CD14-positive monocyte (primary cell): ENCODE data around the gene CHST11. TPM values are rescaled to one million over a fixed set of nuclear protein-coding genes. Genes with fewer than 3 reads are reported as not detected.

Experiments used
- DNase-seq, 3 donors: peaks; one replicate each; pipeline ENCODE4 v3.0.0-alpha.2; 2011 to 2022
- H2AFZ ChIP-seq: 2 replicates; pipeline ENCODE4 v1.6.0; 2012; ENCODE audit warnings: mild to moderate bottlenecking, low read depth, low read length, inconsistent platforms; ENCODE audit not compliant: insufficient read depth, poor library complexity, severe bottlenecking
- H3K27ac ChIP-seq, 2 donors: 1 replicate in 1 of 2; 2 replicates in 1 of 2; pipeline ENCODE4 v1.5.1; 2012 to 2013; ENCODE audit warnings: low read length in 2 of 2, control low read depth in 1 of 2, inconsistent platforms in 1 of 2, low read depth in 1 of 2, mild to moderate bottlenecking in 1 of 2
- H3K27me3 ChIP-seq, 2 donors: one replicate each; pipeline versions ENCODE4 v1.6.0 to v1.6.1; 2011 to 2013; ENCODE audit warnings: low read length in 2 of 2; ENCODE audit not compliant: control insufficient read depth in 2 of 2, insufficient read depth in 2 of 2
- H3K36me3 ChIP-seq, 2 donors: replicated peaks in 1 of 2; 1 replicate in 1 of 2; 2 replicates in 1 of 2; pipeline versions ENCODE4 v1.5.1 to v1.6.1; 2012 to 2013; ENCODE audit warnings: low read length in 2 of 2, control low read depth in 1 of 2, inconsistent platforms in 1 of 2, mild to moderate bottlenecking in 1 of 2; ENCODE audit not compliant: insufficient read depth in 2 of 2, control insufficient read depth in 1 of 2
- H3K4me1 ChIP-seq, 2 donors: 1 replicate in 1 of 2; 2 replicates in 1 of 2; pipeline versions ENCODE4 v1.5.1 to v1.6.1; 2012 to 2013; ENCODE audit warnings: low read length in 2 of 2, control low read depth in 1 of 2, inconsistent platforms in 1 of 2, mild to moderate bottlenecking in 1 of 2, moderate library complexity in 1 of 2; ENCODE audit not compliant: insufficient read depth in 2 of 2, control insufficient read depth in 1 of 2
- H3K4me2 ChIP-seq: replicated peaks from 2 replicates; pipeline ENCODE3; 2012; ENCODE audit warnings: low read length, moderate library complexity, mild to moderate bottlenecking; ENCODE audit not compliant: poor library complexity, severe bottlenecking; ENCODE audit errors: extremely low read depth
- H3K4me3 ChIP-seq, 3 experiments: fragments of 200-600 bp in 1 of 3; sonication (generic) in 1 of 3; replicated peaks in 1 of 3; 1 replicate in 2 of 3; 2 replicates in 1 of 3; pipeline ENCODE4 v1.5.1; 2011 to 2013; ENCODE audit warnings: low read length in 3 of 3, mild to moderate bottlenecking in 3 of 3, control low read depth in 2 of 3, low read depth in 2 of 3, inconsistent platforms in 1 of 3, moderate library complexity in 1 of 3
- H3K79me2 ChIP-seq: 2 replicates; pipeline ENCODE4 v1.6.0; 2012; ENCODE audit warnings: mild to moderate bottlenecking, control low read depth, inconsistent platforms, low read length, moderate library complexity; ENCODE audit not compliant: insufficient read depth
- H3K9ac ChIP-seq: 2 replicates; pipeline ENCODE4 v1.6.0; 2017; ENCODE audit warnings: low read length, mild to moderate bottlenecking; ENCODE audit not compliant: insufficient read depth, poor library complexity, severe bottlenecking
- H3K9me3 ChIP-seq, 2 donors: replicated peaks in 1 of 2; 1 replicate in 1 of 2; 2 replicates in 1 of 2; pipeline versions ENCODE4 v1.5.1 to v1.6.1; 2012 to 2013; ENCODE audit warnings: low read length in 2 of 2, control low read depth in 1 of 2; ENCODE audit not compliant: control insufficient read depth in 1 of 2, insufficient read depth in 1 of 2
- H4K20me1 ChIP-seq: 2 replicates; pipeline ENCODE4 v1.6.0; 2012; ENCODE audit warnings: mild to moderate bottlenecking, low read length, control low read depth, moderate library complexity; ENCODE audit not compliant: insufficient read depth
- H3K27ac Mint-ChIP-seq, 7 donors: one replicate each; pipeline ENCODE4 v1.8.0; 2020; ENCODE audit warnings: mild to moderate bottlenecking in 7 of 7, mixed read lengths in 7 of 7, moderate library complexity in 6 of 7, inconsistent platforms in 2 of 7
- H3K27me3 Mint-ChIP-seq, 3 donors: one replicate each; pipeline ENCODE4 v1.8.0; 2021 to 2022; ENCODE audit warnings: low read depth in 3 of 3, mild to moderate bottlenecking in 3 of 3, mixed read lengths in 3 of 3, moderate library complexity in 3 of 3, inconsistent platforms in 1 of 3
- H3K36me3 Mint-ChIP-seq, 2 donors: one replicate each; pipeline ENCODE4 v1.8.0; 2020; ENCODE audit warnings: mixed read lengths in 2 of 2, inconsistent platforms in 1 of 2, mild to moderate bottlenecking in 1 of 2
- H3K4me1 Mint-ChIP-seq: one replicate; pipeline ENCODE4 v1.8.0; 2020; ENCODE audit warnings: mild to moderate bottlenecking, mixed read lengths
- H3K4me3 Mint-ChIP-seq, 2 donors: one replicate each; pipeline ENCODE4 v1.8.0; 2020; ENCODE audit warnings: mild to moderate bottlenecking in 2 of 2, mixed read lengths in 2 of 2, moderate library complexity in 1 of 2
- H3K9me3 Mint-ChIP-seq, 7 donors: one replicate each; pipeline ENCODE4 v1.8.0; 2020 to 2022; ENCODE audit warnings: mixed read lengths in 7 of 7, mild to moderate bottlenecking in 6 of 7, moderate library complexity in 6 of 7, inconsistent platforms in 2 of 7
- WGBS: methylation state at CpG from one replicate; pipeline ENCODE4 v1.1.5; 2013; ENCODE audit warnings: missing lambda C conversion rate; ENCODE audit not compliant: insufficient coverage; 5-methylcytosine and 5-hydroxymethylcytosine counted together
- intact Hi-C, 2 donors: fragments of 100-400 bp; cut with micrococcal nuclease; formaldehyde crosslinking; loops; one replicate each; pipeline versions ENCODE4 v1.15.0 to v1.15.1; 2023
- polyA plus RNA-seq, 3 donors: library from polyadenylated mRNA; depleted of rRNA in 1 of 3; unstranded in 2 of 3; stranded (reverse) in 1 of 3; fragments of 300-500 nt in 2 of 3; fragments of >200 nt in 1 of 3; fragmentation: Illumina TruSeq in 2 of 3; gene quantifications; 1 replicate in 2 of 3; 2 replicates in 1 of 3; pipeline ENCODE4 v1.2.3, GENCODE V29; 2012 to 2021
- TF ChIP-seq, protein P1 (sequence below): fragments of 200-600 bp; IDR thresholded peaks from one replicate; pipeline ENCODE4 v1.8.0; 2022; ENCODE audit warnings: antibody characterized with exemption, mild to moderate bottlenecking

The CHST11 gene
- polyA plus RNA-seq, 3 donors: 44.4 to 66.6 (median 48.4) TPM

DNA sequence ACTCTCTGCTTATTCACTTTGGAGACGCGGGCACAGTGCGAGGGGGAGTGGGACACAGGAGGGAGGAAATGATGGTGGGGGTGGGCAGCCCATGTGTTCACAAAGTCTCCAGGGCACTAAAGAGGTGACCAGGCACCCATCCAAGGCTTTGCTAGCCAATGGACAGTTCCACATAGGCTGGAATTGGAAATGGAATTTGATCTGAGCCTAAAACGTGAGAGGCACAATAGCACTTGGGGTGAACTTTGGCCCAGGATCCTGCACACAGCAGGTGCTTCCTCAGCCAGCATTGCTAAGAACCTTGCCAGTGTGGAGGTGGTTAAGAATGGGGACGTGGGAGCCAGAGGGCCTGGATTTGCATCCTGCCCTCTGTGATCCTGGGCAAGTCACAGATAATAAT, 193.8 kb downstream of the CHST11 start:
- intact Hi-C loops: loop anchor here in 1 of 2 donors (1.0 to 5.0 kb wide), 4 partner anchors 8 to 193 kb away; partner anchors contain the start of gene CHST11
- Histone ChIP-seq H2AFZ (no peak overlapping the region), H3K4me3 (peak overlapping the region in 1 of 3 experiments; percentile 46), H3K4me1 (peaks cover 78 to 89% of the 10 kb centered on the region in 2 donors), H4K20me1 (peaks cover 4% of the 10 kb centered on the region), H3K4me2 (peak overlapping the region; percentile 60), H3K79me2 (peaks cover 86% of the 10 kb centered on the region), H3K36me3 (peaks cover 0 to 5% of the 10 kb centered on the region in 2 donors), H3K9me3 (no peaks in the 10 kb centered on the region), H3K27ac (peak overlapping the region; percentile 93 to 97), H3K27me3 (no peaks in the 10 kb centered on the region), H3K9ac (no peak overlapping the region)
- peak overlapping the region; percentile 95 to 100 (median 98) for H3K27ac Mint-ChIP-seq
- no peak overlapping the region for H3K4me3 Mint-ChIP-seq
- peaks cover 29 to 55% of the 10 kb centered on the region in 2 donors for H3K36me3 Mint-ChIP-seq
- peaks cover 0 to 5% (median 2%) of the 10 kb centered on the region in 7 donors for H3K9me3 Mint-ChIP-seq
- TF ChIP-seq, protein P1, sequence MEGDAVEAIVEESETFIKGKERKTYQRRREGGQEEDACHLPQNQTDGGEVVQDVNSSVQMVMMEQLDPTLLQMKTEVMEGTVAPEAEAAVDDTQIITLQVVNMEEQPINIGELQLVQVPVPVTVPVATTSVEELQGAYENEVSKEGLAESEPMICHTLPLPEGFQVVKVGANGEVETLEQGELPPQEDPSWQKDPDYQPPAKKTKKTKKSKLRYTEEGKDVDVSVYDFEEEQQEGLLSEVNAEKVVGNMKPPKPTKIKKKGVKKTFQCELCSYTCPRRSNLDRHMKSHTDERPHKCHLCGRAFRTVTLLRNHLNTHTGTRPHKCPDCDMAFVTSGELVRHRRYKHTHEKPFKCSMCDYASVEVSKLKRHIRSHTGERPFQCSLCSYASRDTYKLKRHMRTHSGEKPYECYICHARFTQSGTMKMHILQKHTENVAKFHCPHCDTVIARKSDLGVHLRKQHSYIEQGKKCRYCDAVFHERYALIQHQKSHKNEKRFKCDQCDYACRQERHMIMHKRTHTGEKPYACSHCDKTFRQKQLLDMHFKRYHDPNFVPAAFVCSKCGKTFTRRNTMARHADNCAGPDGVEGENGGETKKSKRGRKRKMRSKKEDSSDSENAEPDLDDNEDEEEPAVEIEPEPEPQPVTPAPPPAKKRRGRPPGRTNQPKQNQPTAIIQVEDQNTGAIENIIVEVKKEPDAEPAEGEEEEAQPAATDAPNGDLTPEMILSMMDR: no peak
- peaks cover 91% of the 10 kb centered on the region for H3K4me1 Mint-ChIP-seq
- no peak for DNase-seq
- H3K27me3 Mint-ChIP-seq: no peaks in the 10 kb centered on the region
- WGBS: 74% methylated on average over 4 of the region's 5 CpGs

DNA sequence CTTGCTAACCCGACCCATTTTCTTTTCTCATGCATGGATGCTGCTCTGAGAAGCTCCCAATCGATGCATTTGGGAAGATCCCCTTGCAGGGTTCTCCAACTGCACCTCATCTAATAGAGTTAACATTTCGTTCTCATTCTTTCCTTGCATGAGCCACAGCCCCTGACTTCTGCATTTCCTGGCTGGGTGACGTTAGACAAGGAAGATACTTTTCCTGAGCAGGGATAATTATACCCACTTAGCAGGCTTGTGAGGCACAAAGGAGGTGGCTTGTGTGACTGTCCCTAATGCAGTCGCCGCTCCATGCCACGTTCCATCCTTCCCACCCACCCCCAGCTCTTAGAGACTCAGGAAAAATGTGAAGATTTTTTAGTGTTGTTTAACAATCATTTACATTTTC, 195.1 kb downstream of the CHST11 start:
- Mint-ChIP-seq H3K4me3 (no peak overlapping the region), H3K27ac (peak overlapping the region; percentile 70 to 99 (median 90)), H3K27me3 (no peaks in the 10 kb centered on the region), H3K4me1 (peaks cover 91% of the 10 kb centered on the region), H3K9me3 (peaks cover 0 to 5% (median 2%) of the 10 kb centered on the region in 7 donors), H3K36me3 (peaks cover 22 to 51% of the 10 kb centered on the region in 2 donors)
- intact Hi-C loops: loop anchor here in 1 of 2 donors (2.0 to 5.0 kb wide), 3 partner anchors 17 to 195 kb away; partner anchors contain the start of gene CHST11
- Histone ChIP-seq H3K4me3 (peak overlapping the region in 1 of 3 experiments; percentile 26), H3K4me2 (peak overlapping the region; percentile 21), H3K27me3 (no peaks in the 10 kb centered on the region), H3K9me3 (no peaks in the 10 kb centered on the region), H2AFZ (no peak overlapping the region), H3K9ac (no peak overlapping the region), H3K4me1 (peaks cover 78 to 87% of the 10 kb centered on the region in 2 donors), H3K36me3 (peaks cover 0 to 3% of the 10 kb centered on the region in 2 donors), H3K79me2 (peaks cover 86% of the 10 kb centered on the region), H4K20me1 (peaks cover 9% of the 10 kb centered on the region), H3K27ac (peak overlapping the region; percentile 89 to 97)
- DNase-seq: peak in 2 of 3 donors; percentile 46 to 62
- 54% methylated on average over 3 of the region's 7 CpGs for WGBS
- TF ChIP-seq, protein P1: no peak
